ENCODE measurements around the gene IL1RL2. TPM values are rescaled to one million over a fixed set of nuclear protein-coding genes. Genes with fewer than 3 reads are reported as not detected.
A peak's percentile ranks its signal among the peaks of the same experiment; 100 is the strongest.

The IL1RL2 gene
- total RNA-seq, 1 experiment from 2014 or later: not detected

GRCh38 chr2:102241616-102242305 lies 54.9 kb downstream of the IL1RL2 start:
- in situ Hi-C loops (cut with HindIII; ENCODE audit: low pct_unique_long_range_greater_than_20kb, low sequenced_read_pairs): no loop called here
- intact Hi-C loops (cut with micrococcal nuclease; ENCODE audit: unreplicated experiment): loop anchor here (2.0 to 5.0 kb wide), 2 partner anchors 221 to 359 kb away; no protein-coding TSS in a partner anchor
- Histone ChIP-seq H3K27me3 (ENCODE audit: control insufficient read depth, insufficient read depth, low read length) (peaks cover 5% of the 10 kb centered on the region), H3K9me3 (ENCODE audit: control insufficient read depth, insufficient read depth, low read depth, low read length) (no peaks in the 10 kb centered on the region), H3K4me3 (ENCODE audit: low read depth in 2 of 2, low read length in 2 of 2) (no peak overlapping the region), H3K27ac (ENCODE audit: low read length) (no peak overlapping the region), H3K4me1 (ENCODE audit: control insufficient read depth, insufficient read depth, low read length) (no peaks in the 10 kb centered on the region), H3K36me3 (ENCODE audit: control insufficient read depth, insufficient read depth, low read length) (no peaks in the 10 kb centered on the region)
- TF ChIP-seq SIN3A (IDR thresholded peaks at IDR 0.05; ENCODE audit: borderline replicate concordance, insufficient read depth, low read depth, low read length): no peak
- no peak for TF ChIP-seq REST (IDR thresholded peaks at IDR 0.05; ENCODE audit: insufficient read depth in 1 of 2, low read depth in 2 of 2, low read length in 1 of 2)
- no peak for TF ChIP-seq TCF7L2 (IDR thresholded peaks at IDR 0.05; ENCODE audit: low read depth, low read length)
- no peak for DNase-seq (ENCODE audit: low read depth, low spot score)
- CTCF ChIA-PET: interaction anchor here (1.4 to 2.1 kb wide), 2 partner anchors 217 to 221 kb away, joined by 4 to 20 read pairs; no protein-coding TSS in a partner anchor
- no TSS peak for BruUV-seq (replicated peaks)
- POLR2A ChIA-PET: no interaction called here
- no peak for ATAC-seq

GRCh38 chr2:102245266-102246151 lies 58.7 kb downstream of the IL1RL2 start:
- no TSS peak for BruUV-seq (replicated peaks)
- Histone ChIP-seq H3K9me3 (ENCODE audit: control insufficient read depth, insufficient read depth, low read depth, low read length) (no peaks in the 10 kb centered on the region), H3K4me1 (ENCODE audit: control insufficient read depth, insufficient read depth, low read length) (no peaks in the 10 kb centered on the region), H3K4me3 (ENCODE audit: low read depth in 2 of 2, low read length in 2 of 2) (no peak overlapping the region), H3K27me3 (ENCODE audit: control insufficient read depth, insufficient read depth, low read length) (peaks cover 5% of the 10 kb centered on the region), H3K27ac (ENCODE audit: low read length) (no peak overlapping the region), H3K36me3 (ENCODE audit: control insufficient read depth, insufficient read depth, low read length) (no peaks in the 10 kb centered on the region)
- ATAC-seq (no peak), DNase-seq (ENCODE audit: low read depth, low spot score) (no peak)
- in situ Hi-C loops (cut with HindIII; ENCODE audit: low pct_unique_long_range_greater_than_20kb, low sequenced_read_pairs): no loop called here
- TF ChIP-seq, protein P1, sequence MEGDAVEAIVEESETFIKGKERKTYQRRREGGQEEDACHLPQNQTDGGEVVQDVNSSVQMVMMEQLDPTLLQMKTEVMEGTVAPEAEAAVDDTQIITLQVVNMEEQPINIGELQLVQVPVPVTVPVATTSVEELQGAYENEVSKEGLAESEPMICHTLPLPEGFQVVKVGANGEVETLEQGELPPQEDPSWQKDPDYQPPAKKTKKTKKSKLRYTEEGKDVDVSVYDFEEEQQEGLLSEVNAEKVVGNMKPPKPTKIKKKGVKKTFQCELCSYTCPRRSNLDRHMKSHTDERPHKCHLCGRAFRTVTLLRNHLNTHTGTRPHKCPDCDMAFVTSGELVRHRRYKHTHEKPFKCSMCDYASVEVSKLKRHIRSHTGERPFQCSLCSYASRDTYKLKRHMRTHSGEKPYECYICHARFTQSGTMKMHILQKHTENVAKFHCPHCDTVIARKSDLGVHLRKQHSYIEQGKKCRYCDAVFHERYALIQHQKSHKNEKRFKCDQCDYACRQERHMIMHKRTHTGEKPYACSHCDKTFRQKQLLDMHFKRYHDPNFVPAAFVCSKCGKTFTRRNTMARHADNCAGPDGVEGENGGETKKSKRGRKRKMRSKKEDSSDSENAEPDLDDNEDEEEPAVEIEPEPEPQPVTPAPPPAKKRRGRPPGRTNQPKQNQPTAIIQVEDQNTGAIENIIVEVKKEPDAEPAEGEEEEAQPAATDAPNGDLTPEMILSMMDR (IDR thresholded peaks at IDR 0.05): 0 out of 2 replicates have a peak, but pooled peaks have one; percentile 23
- TF ChIP-seq REST (IDR thresholded peaks at IDR 0.05; ENCODE audit: insufficient read depth in 1 of 2, low read depth in 2 of 2, low read length in 1 of 2): no peak
- no peak for TF ChIP-seq POLR2AphosphoS5 (IDR thresholded peaks at IDR 0.05; ENCODE audit: low read depth, low read length)
- ChIA-PET POLR2A (interaction anchor here (0.5 kb wide), 1 partner anchor 486 kb away, joined by 4 read pairs; no protein-coding TSS in a partner anchor), CTCF (no interaction called here)
- intact Hi-C loops (cut with micrococcal nuclease; ENCODE audit: unreplicated experiment): no loop called here
